ENCODE measurements around the gene TMEM254.
"Not testable (repeated sequence)": the region's sequence is repeated elsewhere in the genome, so short reads cannot be mapped to it uniquely, and the experiment has no call there.

TMEM254 gene

GRCh38 chr10:80079312-80079719 lies 851 bp downstream of the TMEM254 start:
- Histone ChIP-seq H3K4me1 (ENCODE audit: insufficient read depth, poor library complexity, severe bottlenecking) (peaks cover 14% of the 10 kb centered on the region), H3K27me3 (ENCODE audit: insufficient read depth, poor library complexity, severe bottlenecking) (no peaks in the 10 kb centered on the region), H3K36me3 (ENCODE audit: low read depth) (peaks cover 4% of the 10 kb centered on the region; the same call in 1 of the 2 replicates), H3K27ac (ENCODE audit: poor library complexity, severe bottlenecking) (peak overlapping the region; percentile 76), H3K4me3 (ENCODE audit: severe bottlenecking) (peak overlapping the region; percentile 49), H3K9me3 (ENCODE audit: severe bottlenecking) (no peaks in the 10 kb centered on the region)
- TF ChIP-seq, protein P1, sequence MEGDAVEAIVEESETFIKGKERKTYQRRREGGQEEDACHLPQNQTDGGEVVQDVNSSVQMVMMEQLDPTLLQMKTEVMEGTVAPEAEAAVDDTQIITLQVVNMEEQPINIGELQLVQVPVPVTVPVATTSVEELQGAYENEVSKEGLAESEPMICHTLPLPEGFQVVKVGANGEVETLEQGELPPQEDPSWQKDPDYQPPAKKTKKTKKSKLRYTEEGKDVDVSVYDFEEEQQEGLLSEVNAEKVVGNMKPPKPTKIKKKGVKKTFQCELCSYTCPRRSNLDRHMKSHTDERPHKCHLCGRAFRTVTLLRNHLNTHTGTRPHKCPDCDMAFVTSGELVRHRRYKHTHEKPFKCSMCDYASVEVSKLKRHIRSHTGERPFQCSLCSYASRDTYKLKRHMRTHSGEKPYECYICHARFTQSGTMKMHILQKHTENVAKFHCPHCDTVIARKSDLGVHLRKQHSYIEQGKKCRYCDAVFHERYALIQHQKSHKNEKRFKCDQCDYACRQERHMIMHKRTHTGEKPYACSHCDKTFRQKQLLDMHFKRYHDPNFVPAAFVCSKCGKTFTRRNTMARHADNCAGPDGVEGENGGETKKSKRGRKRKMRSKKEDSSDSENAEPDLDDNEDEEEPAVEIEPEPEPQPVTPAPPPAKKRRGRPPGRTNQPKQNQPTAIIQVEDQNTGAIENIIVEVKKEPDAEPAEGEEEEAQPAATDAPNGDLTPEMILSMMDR (IDR thresholded peaks at IDR 0.05; ENCODE audit: poor library complexity, severe bottlenecking), result no peak
- ATAC-seq (ENCODE audit: low read depth) (no peak), DNase-seq (ENCODE audit: low spot score) (no peak)

DNA sequence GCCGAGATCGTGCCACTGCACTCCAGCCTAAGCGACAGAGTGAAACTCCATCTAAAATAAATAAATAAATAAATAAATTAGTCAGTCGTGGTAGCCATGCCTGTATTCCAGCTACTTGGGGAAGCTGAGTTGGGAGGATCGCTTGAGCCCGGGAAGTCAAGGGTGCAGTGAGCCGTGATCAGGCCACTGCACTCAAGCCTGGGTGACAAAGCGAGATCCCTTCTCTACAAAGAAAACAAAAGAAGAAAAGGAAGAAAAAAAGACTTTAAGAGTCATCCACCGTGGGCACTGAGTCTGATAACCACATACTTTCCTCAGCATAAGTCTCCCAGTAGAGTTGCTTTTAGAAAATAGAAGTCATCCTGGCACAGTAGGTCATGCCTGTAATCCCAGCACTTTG lies 2.6 kb downstream of the TMEM254 start:
- TF ChIP-seq, protein P1 (IDR thresholded peaks at IDR 0.05; ENCODE audit: poor library complexity, severe bottlenecking), result no peak
- no peak for ATAC-seq (ENCODE audit: low read depth)
- peak overlapping the region; percentile 67 for H3K27ac ChIP-seq (ENCODE audit: poor library complexity, severe bottlenecking)
- no peak for DNase-seq (ENCODE audit: low spot score)
- H3K36me3 ChIP-seq (ENCODE audit: low read depth), result peaks cover 4% of the 10 kb centered on the region; the same call in 1 of the 2 replicates
- H3K4me3 ChIP-seq (ENCODE audit: severe bottlenecking), result no peak overlapping the region
- no peaks in the 10 kb centered on the region for H3K27me3 ChIP-seq (ENCODE audit: insufficient read depth, poor library complexity, severe bottlenecking)
- H3K4me1 ChIP-seq (ENCODE audit: insufficient read depth, poor library complexity, severe bottlenecking), result peaks cover 14% of the 10 kb centered on the region
- H3K9me3 ChIP-seq (ENCODE audit: severe bottlenecking), result no peaks in the 10 kb centered on the region

GRCh38 chr10:80081801-80082750 lies 3.6 kb downstream of the TMEM254 start:
- H3K4me3 ChIP-seq (ENCODE audit: severe bottlenecking), result no peak overlapping the region
- TF ChIP-seq, protein P1 (IDR thresholded peaks at IDR 0.05; ENCODE audit: poor library complexity, severe bottlenecking), result no peak
- ATAC-seq (ENCODE audit: low read depth), result peak; percentile 48
- peaks cover 4% of the 10 kb centered on the region; the same call in 1 of the 2 replicates for H3K36me3 ChIP-seq (ENCODE audit: low read depth)
- peaks cover 14% of the 10 kb centered on the region for H3K4me1 ChIP-seq (ENCODE audit: insufficient read depth, poor library complexity, severe bottlenecking)
- no peaks in the 10 kb centered on the region for H3K9me3 ChIP-seq (ENCODE audit: severe bottlenecking)
- no peak for DNase-seq (ENCODE audit: low spot score)
- peak overlapping the region; percentile 67 for H3K27ac ChIP-seq (ENCODE audit: poor library complexity, severe bottlenecking)
- no peaks in the 10 kb centered on the region for H3K27me3 ChIP-seq (ENCODE audit: insufficient read depth, poor library complexity, severe bottlenecking)

DNA sequence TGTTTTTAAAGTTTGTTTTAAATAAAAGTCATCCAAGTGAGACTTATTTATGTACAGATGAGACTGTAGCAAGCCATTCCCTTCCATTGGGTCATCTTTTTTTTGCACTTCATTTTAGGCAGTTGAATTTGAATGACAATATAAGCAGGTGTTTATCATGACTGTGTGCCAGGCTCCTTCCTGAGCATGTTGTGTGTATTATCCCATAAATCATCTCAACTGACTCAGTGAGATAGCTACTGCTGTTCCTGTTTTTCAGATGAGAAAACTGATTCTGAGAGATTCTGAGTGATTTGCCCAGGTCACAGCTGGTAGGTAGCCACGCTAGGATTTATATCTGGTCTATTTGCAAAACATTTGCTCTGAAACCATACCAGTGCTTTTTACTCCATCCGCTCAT lies 11.7 kb downstream of the TMEM254 start:
- TF ChIP-seq, protein P1 (IDR thresholded peaks at IDR 0.05; ENCODE audit: poor library complexity, severe bottlenecking), result no peak
- H3K27ac ChIP-seq (ENCODE audit: poor library complexity, severe bottlenecking), result no peak overlapping the region
- H3K27me3 ChIP-seq (ENCODE audit: insufficient read depth, poor library complexity, severe bottlenecking), result no peaks in the 10 kb centered on the region
- no peaks in the 10 kb centered on the region for H3K9me3 ChIP-seq (ENCODE audit: severe bottlenecking)
- H3K4me1 ChIP-seq (ENCODE audit: insufficient read depth, poor library complexity, severe bottlenecking), result no peaks in the 10 kb centered on the region
- DNase-seq (ENCODE audit: low spot score) (no peak), ATAC-seq (ENCODE audit: low read depth) (no peak)
- no peaks in the 10 kb centered on the region; the same call in 1 of the 2 replicates for H3K36me3 ChIP-seq (ENCODE audit: low read depth)
- H3K4me3 ChIP-seq (ENCODE audit: severe bottlenecking), result no peak overlapping the region

GRCh38 chr10:80094231-80094630 lies 15.8 kb downstream of the TMEM254 start:
- H3K9me3 ChIP-seq (ENCODE audit: severe bottlenecking), result no peaks in the 10 kb centered on the region
- no peaks in the 10 kb centered on the region for H3K27me3 ChIP-seq (ENCODE audit: insufficient read depth, poor library complexity, severe bottlenecking)
- H3K4me1 ChIP-seq (ENCODE audit: insufficient read depth, poor library complexity, severe bottlenecking), result no peaks in the 10 kb centered on the region
- TF ChIP-seq, protein P1 (IDR thresholded peaks at IDR 0.05; ENCODE audit: poor library complexity, severe bottlenecking), result no peak
- no peaks in the 10 kb centered on the region for H3K36me3 ChIP-seq (ENCODE audit: low read depth)
- no peak overlapping the region for H3K27ac ChIP-seq (ENCODE audit: poor library complexity, severe bottlenecking)
- ATAC-seq (ENCODE audit: low read depth), result no peak
- no peak overlapping the region for H3K4me3 ChIP-seq (ENCODE audit: severe bottlenecking)
- DNase-seq (ENCODE audit: low spot score), result no peak

GRCh38 chr10:80098272-80098671 lies 19.8 kb downstream of the TMEM254 start:
- not testable (repeated sequence) for H3K4me1 ChIP-seq (ENCODE audit: insufficient read depth, poor library complexity, severe bottlenecking); H3K27me3 ChIP-seq (ENCODE audit: insufficient read depth, poor library complexity, severe bottlenecking); DNase-seq (ENCODE audit: low spot score); ATAC-seq (ENCODE audit: low read depth); H3K4me3 ChIP-seq (ENCODE audit: severe bottlenecking); H3K36me3 ChIP-seq (ENCODE audit: low read depth); H3K9me3 ChIP-seq (ENCODE audit: severe bottlenecking); H3K27ac ChIP-seq (ENCODE audit: poor library complexity, severe bottlenecking)

- H3K4me1 ChIP-seq (ENCODE audit: insufficient read depth, poor library complexity, severe bottlenecking); H3K27ac ChIP-seq (ENCODE audit: poor library complexity, severe bottlenecking); H3K9me3 ChIP-seq (ENCODE audit: severe bottlenecking); H3K4me3 ChIP-seq (ENCODE audit: severe bottlenecking); DNase-seq (ENCODE audit: low spot score); H3K36me3 ChIP-seq (ENCODE audit: low read depth); ATAC-seq (ENCODE audit: low read depth); H3K27me3 ChIP-seq (ENCODE audit: insufficient read depth, poor library complexity, severe bottlenecking): not testable (repeated sequence)
These were observed 20.8 kb downstream of the TMEM254 start for GRCh38 chr10:80099295-80099694.
